HG03439 (cell line): Measurements from ENCODE around the gene SULT1A1.
"Not testable (repeated sequence)": the region's sequence is repeated elsewhere in the genome, so short reads cannot be mapped to it uniquely, and the experiment has no call there.

Experiments
- ATAC-seq: cut with Tn5 transposase; IDR thresholded peaks from one replicate; pipeline ENCODE4 v1.9.1; 2021; ENCODE audit warnings: mild to moderate bottlenecking, moderate library complexity; ENCODE audit not compliant: unreplicated experiment

SULT1A1 gene

DNA sequence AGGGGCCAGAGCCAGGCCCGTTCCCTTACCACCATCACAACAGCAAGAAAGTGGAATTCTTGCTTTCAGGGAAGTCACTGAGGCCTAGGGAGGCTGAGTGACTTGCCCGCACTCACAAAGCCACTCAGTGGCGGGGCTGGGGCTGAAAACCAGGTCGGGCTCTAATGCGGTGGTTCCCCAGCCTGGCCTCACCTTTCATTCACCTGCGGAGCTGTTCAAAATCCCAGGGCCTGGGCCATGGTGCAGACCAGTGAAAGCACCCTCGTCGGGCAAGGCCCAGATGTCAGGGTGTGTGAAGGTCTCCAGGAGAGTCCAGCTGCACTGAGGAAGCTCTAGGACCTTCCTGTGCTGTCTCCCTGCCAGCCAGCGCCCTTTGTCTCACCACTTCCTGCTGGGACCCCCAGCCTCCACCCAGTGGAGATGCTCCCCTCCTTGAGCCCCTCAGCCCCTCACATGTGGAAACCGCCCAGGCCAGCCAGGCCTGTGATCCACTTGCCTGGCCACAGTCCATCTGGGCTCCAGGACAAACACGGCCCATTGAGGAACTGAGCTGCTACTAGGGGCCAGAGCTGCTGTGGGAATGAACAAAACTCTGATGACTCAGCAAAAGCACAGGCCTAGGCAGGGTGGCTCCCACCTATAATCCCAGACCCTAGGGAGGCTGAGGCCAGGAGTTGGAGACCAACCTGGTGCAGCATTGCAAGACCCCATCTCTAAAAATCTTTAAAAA is 812 bp downstream of the SULT1A1 start:
- not testable (repeated sequence) for ATAC-seq

- ATAC-seq = not testable (repeated sequence)
Measured at GRCh38 chr16:28608496-28608808, 1.4 kb downstream of the SULT1A1 start.

GRCh38 chr16:28607681-28608495 is 2.0 kb downstream of the SULT1A1 start:
- not testable (repeated sequence) for ATAC-seq

GRCh38 chr16:28607116-28607623 is 2.7 kb downstream of the SULT1A1 start:
- ATAC-seq = no peak

DNA sequence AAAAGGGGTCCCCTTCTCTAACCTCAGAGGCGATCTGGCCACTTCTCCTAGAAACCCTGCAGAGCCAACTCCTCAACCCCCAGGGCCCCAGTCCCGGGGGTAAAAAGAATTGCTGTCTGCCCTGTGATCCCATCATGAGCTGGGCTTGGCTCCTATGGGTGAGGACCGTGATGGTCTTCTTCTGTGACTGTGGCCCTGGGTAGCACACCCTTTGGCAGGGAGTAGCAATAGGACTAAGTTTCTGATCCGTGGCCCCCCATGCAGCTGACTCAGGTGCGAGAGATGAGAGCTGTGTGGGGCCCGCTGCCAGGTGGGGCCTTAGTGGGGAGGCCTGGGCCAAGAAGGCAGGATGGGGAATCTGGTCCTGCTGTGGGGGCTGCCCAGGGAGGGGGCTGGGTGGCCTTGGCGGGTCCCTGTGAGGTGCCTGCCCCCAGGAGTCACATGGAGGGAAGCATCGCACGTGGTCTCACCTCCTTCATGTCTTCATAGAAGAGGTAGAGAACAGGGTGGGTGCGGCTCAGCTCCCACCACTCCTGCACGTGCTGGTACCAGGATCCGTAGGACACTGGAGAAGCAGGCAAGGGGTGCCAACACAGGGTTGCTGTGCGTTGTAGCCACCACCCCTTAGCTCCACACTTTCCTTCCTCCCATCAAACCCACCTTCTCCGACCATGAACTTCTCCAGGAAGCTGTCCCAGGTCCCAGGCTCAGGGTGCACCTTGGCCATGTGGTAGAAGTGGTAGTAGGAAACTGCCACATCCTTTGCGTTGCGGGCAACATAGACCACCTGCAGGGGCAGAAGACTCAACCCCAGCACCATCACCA is 3.3 kb downstream of the SULT1A1 start:
- no peak for ATAC-seq

- ATAC-seq = no peak
Measured at GRCh38 chr16:28604186-28604565, 5.7 kb downstream of the SULT1A1 start.

DNA sequence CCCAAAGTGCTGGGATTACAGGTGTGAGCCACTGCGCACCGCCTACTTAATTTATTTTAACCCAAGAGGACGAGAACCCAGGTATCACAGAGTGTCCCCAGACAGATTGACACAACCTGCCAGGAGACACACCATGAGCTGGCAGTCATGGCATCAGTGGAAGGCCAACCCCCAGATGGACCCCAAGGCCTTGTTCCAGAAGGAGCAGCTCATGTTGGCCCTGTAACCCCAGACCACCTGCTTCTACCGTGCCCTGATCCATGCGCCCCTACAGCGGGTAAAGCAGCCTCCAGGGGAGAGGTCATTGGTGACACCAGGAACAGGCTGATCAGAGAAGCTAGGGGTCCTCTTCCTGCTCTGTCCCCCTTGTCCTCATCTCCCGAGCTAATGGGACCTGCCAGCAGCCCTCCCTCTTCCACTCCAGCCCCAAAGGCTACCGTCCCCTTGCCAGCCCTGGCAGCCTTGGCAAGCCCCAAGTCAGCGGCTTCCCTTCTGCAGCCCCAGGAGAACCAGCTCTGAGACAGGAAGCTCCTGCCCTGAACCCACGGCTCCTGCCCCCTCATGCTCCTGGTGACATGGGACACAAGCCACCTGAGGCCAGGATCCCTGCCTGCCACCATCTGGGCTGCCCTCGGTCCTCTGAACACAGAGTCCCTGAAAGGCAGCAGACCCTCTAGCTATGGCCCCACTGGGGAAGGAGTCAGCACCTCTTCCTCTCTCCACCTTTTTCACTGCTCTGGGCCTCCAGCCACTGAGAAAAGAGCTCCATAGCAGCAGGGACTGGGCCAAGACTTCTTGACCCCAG is 6.3 kb downstream of the SULT1A1 start:
- no peak for ATAC-seq

- no peak for ATAC-seq
Measured at GRCh38 chr16:28602529-28602928, 7.3 kb downstream of the SULT1A1 start.

DNA sequence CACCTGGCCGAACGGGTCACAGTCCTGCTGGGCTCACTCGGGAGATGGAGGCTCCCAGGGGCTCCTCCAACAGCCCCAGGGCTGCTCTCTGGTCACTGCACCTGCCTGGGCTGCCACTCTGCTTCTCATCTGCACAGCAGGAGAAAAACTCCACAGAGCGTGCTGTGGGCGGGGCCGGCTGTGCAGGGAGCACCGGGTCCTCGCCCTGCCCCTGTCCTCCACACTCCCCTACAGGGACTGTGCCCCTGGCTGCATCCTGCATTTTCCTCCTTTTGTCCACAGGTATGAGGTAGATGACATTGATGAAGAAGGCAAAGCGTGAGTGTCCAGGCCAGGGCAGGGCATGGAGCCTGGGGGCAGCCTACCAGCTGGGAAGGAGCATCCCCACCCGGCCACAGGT is 7.8 kb downstream of the SULT1A1 start:
- not testable (repeated sequence) for ATAC-seq

- ATAC-seq = not testable (repeated sequence)
Measured at GRCh38 chr16:28601589-28601988, 8.3 kb downstream of the SULT1A1 start.

GRCh38 chr16:28600965-28601364 is 8.9 kb downstream of the SULT1A1 start:
- ATAC-seq = not testable (repeated sequence)

DNA sequence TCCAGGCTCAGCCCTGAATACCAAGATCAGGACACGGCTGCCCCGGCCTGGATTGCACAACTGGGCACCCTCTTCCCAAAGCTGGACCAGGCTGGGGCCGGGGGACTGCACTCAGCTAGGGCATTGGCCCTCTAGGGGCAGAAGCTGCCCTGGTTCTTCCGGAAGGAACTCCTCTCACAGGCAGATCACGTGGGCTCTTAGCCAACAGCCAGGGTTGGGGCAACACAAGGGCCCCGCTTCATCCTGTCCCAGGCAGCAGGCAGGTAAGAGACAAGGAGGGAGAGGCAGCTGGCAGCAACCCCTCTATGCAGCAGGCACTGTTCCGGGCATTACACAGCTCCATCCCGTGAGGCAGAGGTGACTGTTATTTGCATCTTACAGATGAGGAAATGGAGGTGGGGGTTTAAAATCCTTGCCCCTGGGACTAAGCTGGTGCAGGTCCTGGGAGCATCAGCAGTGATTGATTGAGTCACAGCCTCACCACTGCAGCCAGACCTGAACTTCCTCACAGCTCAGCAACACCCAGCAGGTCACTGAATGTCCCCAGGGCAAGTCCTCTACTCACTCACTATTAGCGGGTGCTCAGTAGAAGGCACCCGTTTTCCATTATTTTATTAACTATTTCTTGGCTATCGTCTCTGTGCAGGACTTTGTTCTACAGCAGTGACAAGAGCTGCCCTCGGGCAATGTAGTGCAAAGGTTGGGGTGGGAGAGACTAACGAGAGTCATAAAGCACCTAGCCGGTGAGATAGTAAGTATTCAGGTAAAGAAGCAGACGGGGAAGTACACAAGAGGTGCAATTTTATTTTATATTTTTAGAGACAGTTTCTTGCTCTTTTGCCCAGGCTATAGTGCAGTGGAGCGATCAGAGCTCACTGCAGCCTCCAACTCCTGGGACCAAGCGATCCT is 10.2 kb downstream of the SULT1A1 start:
- peak; percentile 46 for ATAC-seq

DNA sequence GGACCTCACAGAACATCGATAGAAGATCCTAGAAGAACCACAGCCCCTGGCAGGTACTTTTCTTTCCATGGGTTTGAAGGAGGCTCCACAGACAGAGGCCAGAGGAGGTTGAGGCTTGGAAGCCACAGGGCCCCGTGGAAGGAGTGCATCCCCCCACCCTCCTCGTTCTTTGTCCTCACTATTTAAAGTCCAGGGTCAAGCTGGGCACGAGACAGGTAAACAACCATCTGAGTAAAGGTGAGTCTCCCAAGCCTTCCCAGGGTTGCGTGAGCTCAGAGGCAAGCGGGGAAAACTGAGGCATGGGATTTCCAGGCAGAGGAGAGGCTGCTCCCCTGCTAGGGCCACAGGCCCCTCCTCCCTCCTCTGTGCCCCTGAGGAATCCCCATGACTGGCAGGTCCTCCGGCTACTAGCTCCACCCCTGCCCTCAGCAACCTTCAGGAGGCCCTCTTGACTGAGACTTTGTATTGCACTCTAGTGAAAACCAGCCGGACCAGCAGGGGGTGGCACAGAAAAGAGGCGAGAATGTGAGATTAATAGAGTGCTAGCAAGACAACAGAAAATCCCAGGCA is 12.1 kb downstream of the SULT1A1 start:
- ATAC-seq = no peak

GRCh38 chr16:28596840-28597691 is 12.8 kb downstream of the SULT1A1 start, which contains the start of gene SULT1A2:
SULT1A2 (minus strand) TSS chr16:28597050; CDS start chr16:28595930, 1,120 bp downstream.
- no peak for ATAC-seq

DNA sequence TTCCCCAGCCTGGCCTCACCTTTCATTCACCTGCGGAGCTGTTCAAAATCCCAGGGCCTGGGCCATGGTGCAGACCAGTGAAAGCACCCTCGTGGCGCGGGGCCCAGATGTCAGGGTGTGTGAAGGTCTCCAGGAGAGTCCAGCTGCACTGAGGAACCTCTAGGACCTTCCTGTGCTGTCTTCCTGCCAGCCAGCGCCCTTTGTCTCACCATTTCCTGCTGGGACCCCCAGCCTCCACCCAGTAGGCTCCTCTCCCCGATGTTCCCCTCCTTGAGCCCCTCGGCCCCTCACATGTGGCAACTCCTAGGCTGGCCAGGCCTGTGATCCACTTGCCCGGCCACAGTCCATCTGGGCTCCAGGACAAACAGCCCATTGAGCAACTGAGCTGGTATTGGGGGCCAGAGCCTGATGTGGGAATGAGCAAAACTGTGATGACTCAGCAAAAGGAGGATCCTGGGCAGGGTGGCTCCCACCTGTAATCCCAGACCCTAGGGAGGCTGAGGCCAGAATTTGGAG is 13.7 kb downstream of the SULT1A1 start:
- ATAC-seq = no peak

GRCh38 chr16:28595451-28595850 is 14.4 kb downstream of the SULT1A1 start:
- not testable (repeated sequence) for ATAC-seq

- ATAC-seq = no peak
Measured at GRCh38 chr16:28592979-28593553, 16.8 kb downstream of the SULT1A1 start.
